ENCODE data around the gene SLC10A6. TPM values are rescaled to one million over a fixed set of nuclear protein-coding genes. Genes with fewer than 3 reads are reported as not detected.
A peak's percentile ranks its signal among the peaks of the same experiment; 100 is the strongest.

SLC10A6 gene
- total and polyA plus RNA-seq, 8 donors = 0.48 to 7.6 (median 1.5) TPM; not detected in 5

DNA sequence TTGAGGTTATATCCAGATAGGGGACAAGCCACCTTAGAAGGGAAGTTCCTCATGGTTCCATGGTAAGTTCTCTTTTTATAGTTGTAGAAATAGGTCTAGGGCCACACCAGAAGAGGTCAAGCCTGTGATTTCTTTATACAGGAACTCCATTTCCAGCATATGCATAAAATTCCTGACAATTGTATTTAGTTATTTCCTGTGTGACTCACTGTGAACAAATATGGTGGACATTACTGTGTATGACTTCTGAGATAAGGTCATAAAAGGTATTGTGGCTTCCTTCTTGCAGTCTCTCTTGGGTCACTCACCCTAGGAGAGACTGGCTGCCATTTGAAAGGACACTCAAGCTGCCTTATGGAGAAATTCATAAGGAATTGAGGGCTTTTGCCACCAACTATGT, 45.3 kb upstream of the SLC10A6 start:
- Histone ChIP-seq H3K9me3 (no peaks in the 10 kb centered on the region), H3K27ac (no peak overlapping the region), H3K4me3 (no peak overlapping the region), H3K4me1 (peaks cover 0 to 23% (median 17%) of the 10 kb centered on the region in 4 donors), H3K36me3 (no peaks in the 10 kb centered on the region), H3K27me3 (peaks cover 0 to 6% (median 0%) of the 10 kb centered on the region in 3 donors)
- TF ChIP-seq POLR2A (IDR thresholded peaks at IDR 0.05) (no peak), POLR2AphosphoS5 (IDR thresholded peaks at IDR 0.05) (peak in 1 of 3 donors; percentile 9)
- DNase-seq = no peak
- intact Hi-C loops (cut with DNase I; ENCODE audit: low total_unique reads) = no loop called here

- 76 to 92% (median 83%) methylated on average over 19 of the region's 19 CpGs for WGBS, 5 donors
- H3K4me3 ChIP-seq = peak overlapping the region in 1 of 4 donors; percentile 78
- intact Hi-C loops (cut with DNase I; ENCODE audit: low total_unique reads) = no loop called here
Observed at GRCh38 chr4:86893136-86893535, 44.0 kb upstream of the SLC10A6 start.

GRCh38 chr4:86892636-86892960, 43.4 kb upstream of the SLC10A6 start:
- TF ChIP-seq EP300 (IDR thresholded peaks at IDR 0.05) (no peak), CTCF (IDR thresholded peaks at IDR 0.05) (no peak)
- DNase-seq = no peak
- H3K27me3 ChIP-seq = peaks cover 0 to 6% (median 0%) of the 10 kb centered on the region in 3 donors
- 6 to 18% (median 8%) methylated on average over 11 to 13 of the region's 13 CpGs for WGBS, 5 donors
- peak overlapping the region; percentile 63 to 85 (median 77) for H3K27ac ChIP-seq
- no peaks in the 10 kb centered on the region for H3K36me3 ChIP-seq
- H3K9me3 ChIP-seq = no peaks in the 10 kb centered on the region
- H3K4me3 ChIP-seq = peak overlapping the region; percentile 68 to 82 (median 78)
- H3K4me1 ChIP-seq = peaks cover 0 to 23% (median 17%) of the 10 kb centered on the region in 4 donors
- intact Hi-C loops (cut with DNase I; ENCODE audit: low total_unique reads) = no loop called here

More at GRCh38 chr4:86893136-86893535, 44.0 kb upstream of the SLC10A6 start:
- Histone ChIP-seq H3K27ac (peak overlapping the region in 1 of 5 donors; percentile 85), H3K9me3 (no peaks in the 10 kb centered on the region), H3K4me1 (peaks cover 0 to 23% (median 17%) of the 10 kb centered on the region in 4 donors), H3K36me3 (no peaks in the 10 kb centered on the region), H3K27me3 (peaks cover 0 to 6% (median 0%) of the 10 kb centered on the region in 3 donors)
- DNase-seq = no peak
- no peak for TF ChIP-seq EP300 (IDR thresholded peaks at IDR 0.05)

- peak; percentile 79 to 87 for DNase-seq
- WGBS, 5 donors = 1 to 3% (median 1%) methylated on average over 29 to 84 of the region's 84 CpGs
- intact Hi-C loops (cut with DNase I; ENCODE audit: low total_unique reads) = no loop called here
- TF ChIP-seq POLR2A (IDR thresholded peaks at IDR 0.05) (no peak), POLR2AphosphoS5 (IDR thresholded peaks at IDR 0.05) (peak in 2 of 3 donors; percentile 19 to 25), EP300 (IDR thresholded peaks at IDR 0.05) (no peak), CTCF (IDR thresholded peaks at IDR 0.05) (no peak)
- Histone ChIP-seq H3K9me3 (no peaks in the 10 kb centered on the region), H3K36me3 (no peaks in the 10 kb centered on the region), H3K27me3 (peaks cover 0 to 6% (median 0%) of the 10 kb centered on the region in 3 donors), H3K4me1 (peaks cover 0 to 23% (median 17%) of the 10 kb centered on the region in 4 donors), H3K4me3 (peak within 1 kb of the TSS; percentile 68 to 82 (median 78)), H3K27ac (peak within 1 kb of the TSS; percentile 63 to 85 (median 77))
Observed at GRCh38 chr4:86891762-86892635, 42.8 kb upstream of the SLC10A6 start, which contains the start of gene C4orf36. Gene C4orf36, minus strand, starts transcription at chr4:86892422. Its CDS starts 902 bp downstream, at chr4:86891520.

- Histone ChIP-seq H3K9me3 (no peaks in the 10 kb centered on the region), H3K4me3 (no peak overlapping the region), H3K36me3 (no peaks in the 10 kb centered on the region), H3K4me1 (peaks cover 0 to 23% (median 17%) of the 10 kb centered on the region in 4 donors), H3K27me3 (peaks cover 0 to 6% (median 0%) of the 10 kb centered on the region in 3 donors), H3K27ac (no peak overlapping the region)
- DNase-seq = no peak
- WGBS, 5 donors = 49 to 64% (median 55%) methylated on average over 7 of the region's 7 CpGs
- intact Hi-C loops (cut with DNase I; ENCODE audit: low total_unique reads) = no loop called here
- no peak for TF ChIP-seq EP300 (IDR thresholded peaks at IDR 0.05)
- TF ChIP-seq POLR2AphosphoS5 (IDR thresholded peaks at IDR 0.05) = no peak
- TF ChIP-seq POLR2A (IDR thresholded peaks at IDR 0.05) = no peak
- TF ChIP-seq CTCF (IDR thresholded peaks at IDR 0.05) = no peak
Observed at GRCh38 chr4:86890790-86891189, 41.6 kb upstream of the SLC10A6 start.

Data from stomach (tissue), 9 donors.